IMR-90 (cell line): ENCODE data around the gene SPAG7. TPM values are rescaled to one million over a fixed set of nuclear protein-coding genes. Genes with fewer than 3 reads are reported as not detected.

Source experiments
- ATAC-seq: fragments of 200-7000 bp; cut with Tn5 transposase; 2 replicates; pipeline ENCODE4 v1.9.1; 2020; ENCODE audit warnings: low read depth, mild to moderate bottlenecking, moderate library complexity
- BruUV-seq: library from RNA; stranded (reverse); fragments of 400-500 nt; replicated peaks from 2 replicates; lab custom pipeline; 2021; lab: Mats Ljungman, UMichigan
- CTCF ChIA-PET: fragments of 300-600 bp; formaldehyde crosslinking; extraction: SDS; loops from one replicate; lab custom pipeline; 2021; ENCODE audit warnings: antibody characterized with exemption; lab: Yijun Ruan, JAX
- POLR2A ChIA-PET: fragments of 300-600 bp; sonication (Branson Sonifier 250); formaldehyde crosslinking; loops from one replicate; lab custom pipeline; 2022; ENCODE audit warnings: antibody characterized with exemption; ENCODE audit not compliant: unreplicated experiment; lab: Charles Lee
- DNase-seq: peaks from one replicate; pipeline ENCODE4 v3.0.0; 2013
- H2AFZ ChIP-seq: replicated peaks from 2 replicates; pipeline ENCODE3; 2013; ENCODE audit warnings: low read length, mild to moderate bottlenecking; ENCODE audit not compliant: poor library complexity
- H2AK5ac ChIP-seq: 2 replicates; pipeline ENCODE4 v1.6.1; 2013; ENCODE audit warnings: low read depth, low read length, inconsistent platforms
- H2AK9ac ChIP-seq: replicated peaks from 2 replicates; pipeline ENCODE3; 2013; ENCODE audit warnings: mild to moderate bottlenecking, low read depth, low read length, moderate library complexity; ENCODE audit not compliant: poor library complexity
- H2BK120ac ChIP-seq: 2 replicates; pipeline ENCODE4 v1.6.1; 2013; ENCODE audit warnings: low read depth, low read length, inconsistent platforms
- H2BK15ac ChIP-seq: 3 replicates; pipeline ENCODE4 v1.6.1; 2013; ENCODE audit warnings: low read depth, low read length, inconsistent platforms
- H2BK20ac ChIP-seq: 2 replicates; pipeline ENCODE4 v1.6.1; 2013; ENCODE audit warnings: low read depth, mild to moderate bottlenecking, inconsistent platforms, low read length, moderate library complexity
- H2BK5ac ChIP-seq: 2 replicates; pipeline ENCODE4 v1.6.1; 2013; ENCODE audit warnings: mild to moderate bottlenecking, low read depth, low read length, inconsistent platforms; ENCODE audit not compliant: poor library complexity, severe bottlenecking
- H3K14ac ChIP-seq: replicated peaks from 2 replicates; pipeline ENCODE4 v1.6.1; 2013; ENCODE audit warnings: low read depth, low read length, inconsistent platforms
- H3K18ac ChIP-seq: 2 replicates; pipeline ENCODE4 v1.6.1; 2013; ENCODE audit warnings: low read depth, low read length, control low read depth
- H3K23ac ChIP-seq: 2 replicates; pipeline ENCODE4 v1.6.1; 2013; ENCODE audit warnings: low read depth, low read length, inconsistent platforms
- H3K27ac ChIP-seq: 2 replicates; pipeline ENCODE4 v1.5.1; 2013; ENCODE audit warnings: mild to moderate bottlenecking, control low read depth, low read length; ENCODE audit not compliant: insufficient read depth
- H3K27me3 ChIP-seq: 2 replicates; pipeline ENCODE4 v1.6.1; 2013; ENCODE audit warnings: low read length; ENCODE audit not compliant: control insufficient read depth, insufficient read depth
- H3K36me3 ChIP-seq: 2 replicates; pipeline ENCODE4 v1.6.1; 2013; ENCODE audit warnings: low read length, mixed read lengths; ENCODE audit not compliant: control insufficient read depth, insufficient read depth
- H3K4ac ChIP-seq: 2 replicates; pipeline ENCODE4 v1.6.1; 2013; ENCODE audit warnings: low read depth, low read length, inconsistent platforms
- H3K4me1 ChIP-seq: 2 replicates; pipeline ENCODE4 v1.6.1; 2013; ENCODE audit warnings: low read length, mixed read lengths; ENCODE audit not compliant: control insufficient read depth, insufficient read depth
- H3K4me2 ChIP-seq: 2 replicates; pipeline ENCODE4 v1.6.1; 2013; ENCODE audit warnings: low read depth, mild to moderate bottlenecking, control low read depth, low read length, moderate library complexity
- H3K4me3 ChIP-seq: 2 replicates; pipeline ENCODE4 v1.5.1; 2013; ENCODE audit warnings: low read depth, mild to moderate bottlenecking, control low read depth, low read length, moderate library complexity; ENCODE audit not compliant: insufficient read depth
- H3K56ac ChIP-seq: 2 replicates; pipeline ENCODE4 v1.6.1; 2013; ENCODE audit warnings: low read length, inconsistent platforms; ENCODE audit not compliant: insufficient read depth; ENCODE audit errors: extremely low read depth
- H3K79me1 ChIP-seq, 2 experiments: 2 replicates each; pipeline ENCODE4 v1.6.1; 2013; ENCODE audit warnings: low read length in 2 of 2, inconsistent platforms in 1 of 2, low read depth in 1 of 2
- H3K9ac ChIP-seq: 2 replicates; pipeline ENCODE4 v1.6.1; 2013; ENCODE audit warnings: low read depth, low read length, control low read depth
- H3K9me1 ChIP-seq: 2 replicates; pipeline ENCODE4 v1.6.1; 2013; ENCODE audit warnings: low read length, inconsistent platforms; ENCODE audit not compliant: insufficient read depth
- H3K9me3 ChIP-seq: 2 replicates; pipeline ENCODE4 v1.6.1; 2013; ENCODE audit warnings: low read length; ENCODE audit not compliant: control insufficient read depth, insufficient read depth
- H4K20me1 ChIP-seq: 2 replicates; pipeline ENCODE4 v1.6.1; 2013; ENCODE audit warnings: low read length, inconsistent platforms; ENCODE audit not compliant: insufficient read depth
- H4K5ac ChIP-seq: 2 replicates; pipeline ENCODE4 v1.6.1; 2013; ENCODE audit warnings: mild to moderate bottlenecking, low read depth, low read length, control low read depth
- H4K8ac ChIP-seq, 2 experiments: 2 replicates each; pipeline ENCODE4 v1.6.1; 2013; ENCODE audit warnings: low read depth in 2 of 2, low read length in 2 of 2, control low read depth in 1 of 2, inconsistent platforms in 1 of 2
- H4K91ac ChIP-seq: 2 replicates; pipeline ENCODE4 v1.6.1; 2013; ENCODE audit warnings: low read depth, low read length, inconsistent platforms; ENCODE audit not compliant: insufficient read depth
- BHLHE40 ChIP-seq: fragments of 150-350 bp; IDR thresholded peaks from 2 replicates; pipeline ENCODE4 v1.6.1; 2016; ENCODE audit warnings: mild to moderate bottlenecking, low read depth, low read length
- CEBPB ChIP-seq: IDR thresholded peaks from 2 replicates; pipeline ENCODE4 v1.6.1; 2012; ENCODE audit warnings: low read depth, low read length, improper control_type of control experiment
- CHD1 ChIP-seq: IDR thresholded peaks from 2 replicates; pipeline ENCODE4 v1.6.1; 2012; ENCODE audit warnings: low read depth, low read length, improper control_type of control experiment
- MAFK ChIP-seq: IDR thresholded peaks from 2 replicates; pipeline ENCODE4 v1.6.1; 2012; ENCODE audit warnings: low read depth, low read length, improper control_type of control experiment
- MAZ ChIP-seq: IDR thresholded peaks from 2 replicates; pipeline ENCODE4 v1.6.1; 2012; ENCODE audit warnings: low read depth, mild to moderate bottlenecking, low read length, improper control_type of control experiment, moderate library complexity, borderline replicate concordance
- MXI1 ChIP-seq: IDR thresholded peaks from 2 replicates; pipeline ENCODE4 v1.6.1; 2012; ENCODE audit warnings: low read depth, mild to moderate bottlenecking, low read length, moderate library complexity, borderline replicate concordance
- NFE2L2 ChIP-seq: fragments of 150-350 bp; IDR thresholded peaks from 2 replicates; pipeline ENCODE4 v1.6.1; 2016; ENCODE audit warnings: low read depth, mild to moderate bottlenecking, low read length
- POLR2A ChIP-seq: IDR thresholded peaks from 2 replicates; pipeline ENCODE4 v1.6.1; 2012; ENCODE audit warnings: mild to moderate bottlenecking, low read depth, low read length
- RAD21 ChIP-seq: IDR thresholded peaks from 2 replicates; pipeline ENCODE4 v1.6.1; 2012; ENCODE audit warnings: low read length, improper control_type of control experiment
- RCOR1 ChIP-seq: IDR thresholded peaks from 2 replicates; pipeline ENCODE4 v1.6.1; 2012; ENCODE audit warnings: mild to moderate bottlenecking, low read length, improper control_type of control experiment; ENCODE audit not compliant: insufficient replicate concordance
- dilution Hi-C: fragments of 300-500 bp; cut with HindIII; formaldehyde crosslinking; loops from one replicate; pipeline ENCODE4 v1.14.3; 2018; ENCODE audit warnings: low sequenced_read_pairs; ENCODE audit not compliant: unreplicated experiment
- in situ Hi-C: fragments of 300-500 bp; cut with MboI; formaldehyde crosslinking; loops from 3 replicates; pipeline ENCODE4 v1.14.3; 2019; ENCODE audit warnings: low sequenced_read_pairs, inconsistent platforms, mixed read lengths
- intact Hi-C: fragments of 100-400 bp; cut with micrococcal nuclease; formaldehyde crosslinking; loops from 2 replicates; pipeline ENCODE4 v1.10.0; 2022
- polyA plus RNA-seq, 3 experiments: library from polyadenylated mRNA; depleted of rRNA; stranded (reverse); fragments of >200 nt; gene quantifications; 2 replicates each; pipeline ENCODE4 v1.2.3, GENCODE V29; 2012; ENCODE audit warnings: low replicate concordance in 1 of 3
- total RNA-seq: library from RNA; depleted of rRNA; stranded (reverse); fragments of >200 nt; gene quantifications from 2 replicates; pipeline ENCODE4 v1.2.3, GENCODE V29; 2012
- TF ChIP-seq, protein P1 (sequence below): fragments of 150-350 bp; IDR thresholded peaks from 2 replicates; pipeline ENCODE4 v1.6.1; 2016; ENCODE audit warnings: low read depth, mild to moderate bottlenecking, low read length, moderate library complexity, borderline replicate concordance
- TF ChIP-seq, protein P2 (sequence below): fragments of 150-350 bp; IDR thresholded peaks from 2 replicates; pipeline ENCODE4 v1.6.1; 2017; ENCODE audit warnings: mild to moderate bottlenecking, antibody characterized with exemption, low read length, low read depth

The SPAG7 gene
- total and polyA plus RNA-seq, 2 of the 4 experiments (the other 2 are of a cell fraction) = 50.2 to 108 TPM

DNA sequence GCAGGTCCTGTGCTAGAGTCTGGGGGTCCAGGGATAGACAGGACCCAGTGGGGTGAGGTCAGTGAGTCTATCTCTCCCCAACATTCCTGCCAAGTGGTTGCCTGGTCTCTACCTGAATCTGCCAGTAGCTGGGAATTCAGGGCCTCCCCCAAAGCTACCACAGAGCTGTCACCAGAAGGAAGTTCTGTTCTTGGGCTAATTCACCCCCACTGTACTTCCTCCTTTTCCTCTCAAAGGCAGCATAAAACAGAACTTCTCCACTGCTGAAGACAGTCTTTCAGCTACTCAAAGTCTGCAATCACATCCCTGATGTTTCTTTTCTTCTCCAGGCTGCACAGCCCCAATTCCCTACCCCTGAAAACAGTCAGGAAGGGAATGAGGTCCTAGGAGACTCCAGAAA, 11.1 kb upstream of the SPAG7 start:
- ATAC-seq = no peak
- no peak overlapping the region for H2AK9ac ChIP-seq
- in situ Hi-C loops = no loop called here

More for the DNA sequence above, 11.1 kb upstream of the SPAG7 start:
- TF ChIP-seq, protein P1, sequence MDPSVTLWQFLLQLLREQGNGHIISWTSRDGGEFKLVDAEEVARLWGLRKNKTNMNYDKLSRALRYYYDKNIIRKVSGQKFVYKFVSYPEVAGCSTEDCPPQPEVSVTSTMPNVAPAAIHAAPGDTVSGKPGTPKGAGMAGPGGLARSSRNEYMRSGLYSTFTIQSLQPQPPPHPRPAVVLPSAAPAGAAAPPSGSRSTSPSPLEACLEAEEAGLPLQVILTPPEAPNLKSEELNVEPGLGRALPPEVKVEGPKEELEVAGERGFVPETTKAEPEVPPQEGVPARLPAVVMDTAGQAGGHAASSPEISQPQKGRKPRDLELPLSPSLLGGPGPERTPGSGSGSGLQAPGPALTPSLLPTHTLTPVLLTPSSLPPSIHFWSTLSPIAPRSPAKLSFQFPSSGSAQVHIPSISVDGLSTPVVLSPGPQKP = no peak
- TF ChIP-seq NFE2L2 (no peak), RCOR1 (no peak), MAZ (no peak), CHD1 (no peak), MXI1 (no peak), MAFK (no peak), BHLHE40 (no peak), RAD21 (no peak), POLR2A (no peak), CEBPB (no peak)
- TF ChIP-seq, protein P2, sequence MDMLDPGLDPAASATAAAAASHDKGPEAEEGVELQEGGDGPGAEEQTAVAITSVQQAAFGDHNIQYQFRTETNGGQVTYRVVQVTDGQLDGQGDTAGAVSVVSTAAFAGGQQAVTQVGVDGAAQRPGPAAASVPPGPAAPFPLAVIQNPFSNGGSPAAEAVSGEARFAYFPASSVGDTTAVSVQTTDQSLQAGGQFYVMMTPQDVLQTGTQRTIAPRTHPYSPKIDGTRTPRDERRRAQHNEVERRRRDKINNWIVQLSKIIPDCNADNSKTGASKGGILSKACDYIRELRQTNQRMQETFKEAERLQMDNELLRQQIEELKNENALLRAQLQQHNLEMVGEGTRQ = no peak
- Histone ChIP-seq H2AFZ (no peak overlapping the region), H3K4me3 (no peak overlapping the region), H3K9ac (no peak overlapping the region), H3K9me1 (peaks cover 18% of the 10 kb centered on the region), H2BK120ac (no peak overlapping the region), H3K23ac (no peak overlapping the region), H3K4me1 (peaks cover 3% of the 10 kb centered on the region; the same call in 1 of the 2 replicates), H4K8ac (no peak overlapping the region), H3K4me2 (no peak overlapping the region), H3K27ac (no peak overlapping the region), H3K18ac (no peak overlapping the region), H2BK15ac (no peak overlapping the region), H4K5ac (no peak overlapping the region), H3K9me3 (no peaks in the 10 kb centered on the region), H4K91ac (no peak overlapping the region), H3K79me1 (peaks cover 6 to 32% of the 10 kb centered on the region in 2 experiments; a peak in 2 of 4 replicates), H3K56ac (no peak overlapping the region), H3K14ac (no peak overlapping the region), H3K27me3 (no peaks in the 10 kb centered on the region), H2BK20ac (no peak overlapping the region), H3K4ac (no peak overlapping the region), H2BK5ac (no peak overlapping the region), H2AK5ac (no peak overlapping the region), H3K36me3 (peaks cover 60% of the 10 kb centered on the region), H4K20me1 (0 out of 2 replicates have a peak, but pooled peaks cover 9% of the 10 kb centered on the region)
- intact Hi-C loops (no loop called here), dilution Hi-C loops (no loop called here)
- ChIA-PET CTCF (no interaction called here), POLR2A (interaction anchor here (1.0 kb wide), 1 partner anchor 9 kb away, joined by 4 read pairs; no protein-coding TSS in a partner anchor)
- no TSS peak for BruUV-seq
- no peak for DNase-seq
